Prostate gland (tissue), 2 donors: ENCODE results near the gene KLK12. TPM values are rescaled to one million over a fixed set of nuclear protein-coding genes. Genes with fewer than 3 reads are reported as not detected.

Experiments used
- DNase-seq: peaks from one replicate; pipeline ENCODE4 v3.0.0-alpha.2; 2019; ENCODE audit warnings: low spot score
- H3K27ac ChIP-seq, 2 donors: fragments of 200-600 bp; sonication (generic); 2 replicates each; pipeline ENCODE4 v1.5.1; 2017 to 2019
- H3K27me3 ChIP-seq: fragments of 200-600 bp; sonication (generic); replicated peaks from 2 replicates; pipeline ENCODE4 v1.5.1; 2019; ENCODE audit not compliant: insufficient read depth
- H3K36me3 ChIP-seq, 2 donors: fragments of 200-600 bp; sonication (generic); 1 replicate in 1 of 2; 2 replicates in 1 of 2; pipeline versions ENCODE4 v1.5.1 to v1.8.1; 2017 to 2019
- H3K4me1 ChIP-seq: fragments of 200-600 bp; sonication (generic); replicated peaks from 2 replicates; pipeline ENCODE4 v1.5.1; 2019
- H3K4me3 ChIP-seq, 2 donors: fragments of 200-600 bp; sonication (generic); 2 replicates each; pipeline ENCODE4 v1.5.1; 2017 to 2019
- H3K9me3 ChIP-seq: fragments of 200-600 bp; sonication (generic); 2 replicates; pipeline ENCODE4 v1.5.1; 2017
- POLR2A ChIP-seq: fragments of 450-650 bp; IDR thresholded peaks from one replicate; pipeline ENCODE4 v1.6.1; 2016; ENCODE audit warnings: antibody characterized with exemption, mild to moderate bottlenecking
- POLR2AphosphoS5 ChIP-seq: sonication (generic); formaldehyde crosslinking; IDR thresholded peaks from one replicate; pipeline ENCODE4 v1.6.1; 2017; ENCODE audit warnings: antibody characterized with exemption
- WGBS: methylation state at CpG from one replicate; pipeline ENCODE4 v1.1.5; 2018; 5-methylcytosine and 5-hydroxymethylcytosine counted together
- intact Hi-C: fragments of 100-400 bp; cut with DNase I; formaldehyde crosslinking; loops from one replicate; pipeline ENCODE4 v1.14.2; 2022
- total RNA-seq, 2 donors: library from RNA; depleted of rRNA; stranded (reverse); fragments of >200 nt; gene quantifications; one replicate each; pipeline ENCODE4 v1.1.0, GENCODE V29; 2016
- TF ChIP-seq, protein P1 (sequence below), 4 experiments: fragments of 200-600 bp in 2 of 4; fragments of 450-650 bp in 2 of 4; sonication (generic) in 2 of 4; IDR thresholded peaks; 1 replicate in 3 of 4; 2 replicates in 1 of 4; pipeline ENCODE4 v1.5.1; 2016 to 2019; ENCODE audit warnings: antibody characterized with exemption in 4 of 4, mild to moderate bottlenecking in 2 of 4, moderate library complexity in 2 of 4

Gene KLK12
- total RNA-seq, 2 donors from 2014 or later, result 0.73 TPM; not detected in 1

DNA sequence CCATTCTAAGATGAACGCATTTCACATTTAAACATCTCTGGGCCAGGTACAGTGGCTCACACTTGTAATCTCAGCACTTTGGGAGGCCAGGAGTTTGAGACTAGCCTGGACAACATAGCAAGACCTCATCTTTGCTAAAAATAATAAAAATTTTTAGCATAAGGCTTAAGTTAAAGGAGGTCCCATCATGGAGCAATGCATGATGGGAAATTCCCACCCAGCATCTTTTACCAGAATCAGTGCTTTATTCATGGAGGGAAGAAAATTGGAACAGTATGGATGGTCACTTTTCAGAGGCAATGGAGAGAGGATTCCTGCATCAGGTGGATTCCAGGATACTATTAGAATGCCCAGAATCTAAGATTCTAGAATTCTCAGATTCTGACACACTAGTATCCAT is 29.6 kb downstream of the KLK12 start:
- Histone ChIP-seq H3K27me3 (peaks cover 17% of the 10 kb centered on the region), H3K4me3 (no peak overlapping the region), H3K4me1 (no peaks in the 10 kb centered on the region), H3K9me3 (no peaks in the 10 kb centered on the region), H3K36me3 (no peaks in the 10 kb centered on the region), H3K27ac (no peak overlapping the region)
- no peak for DNase-seq
- intact Hi-C loops, result no loop called here
- TF ChIP-seq POLR2A, result no peak
- no peak for TF ChIP-seq POLR2AphosphoS5
- TF ChIP-seq, protein P1, sequence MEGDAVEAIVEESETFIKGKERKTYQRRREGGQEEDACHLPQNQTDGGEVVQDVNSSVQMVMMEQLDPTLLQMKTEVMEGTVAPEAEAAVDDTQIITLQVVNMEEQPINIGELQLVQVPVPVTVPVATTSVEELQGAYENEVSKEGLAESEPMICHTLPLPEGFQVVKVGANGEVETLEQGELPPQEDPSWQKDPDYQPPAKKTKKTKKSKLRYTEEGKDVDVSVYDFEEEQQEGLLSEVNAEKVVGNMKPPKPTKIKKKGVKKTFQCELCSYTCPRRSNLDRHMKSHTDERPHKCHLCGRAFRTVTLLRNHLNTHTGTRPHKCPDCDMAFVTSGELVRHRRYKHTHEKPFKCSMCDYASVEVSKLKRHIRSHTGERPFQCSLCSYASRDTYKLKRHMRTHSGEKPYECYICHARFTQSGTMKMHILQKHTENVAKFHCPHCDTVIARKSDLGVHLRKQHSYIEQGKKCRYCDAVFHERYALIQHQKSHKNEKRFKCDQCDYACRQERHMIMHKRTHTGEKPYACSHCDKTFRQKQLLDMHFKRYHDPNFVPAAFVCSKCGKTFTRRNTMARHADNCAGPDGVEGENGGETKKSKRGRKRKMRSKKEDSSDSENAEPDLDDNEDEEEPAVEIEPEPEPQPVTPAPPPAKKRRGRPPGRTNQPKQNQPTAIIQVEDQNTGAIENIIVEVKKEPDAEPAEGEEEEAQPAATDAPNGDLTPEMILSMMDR (IDR thresholded peaks at IDR 0.05), result no peak
- WGBS, result 86% methylated on average over 1 of the region's 1 CpG

DNA sequence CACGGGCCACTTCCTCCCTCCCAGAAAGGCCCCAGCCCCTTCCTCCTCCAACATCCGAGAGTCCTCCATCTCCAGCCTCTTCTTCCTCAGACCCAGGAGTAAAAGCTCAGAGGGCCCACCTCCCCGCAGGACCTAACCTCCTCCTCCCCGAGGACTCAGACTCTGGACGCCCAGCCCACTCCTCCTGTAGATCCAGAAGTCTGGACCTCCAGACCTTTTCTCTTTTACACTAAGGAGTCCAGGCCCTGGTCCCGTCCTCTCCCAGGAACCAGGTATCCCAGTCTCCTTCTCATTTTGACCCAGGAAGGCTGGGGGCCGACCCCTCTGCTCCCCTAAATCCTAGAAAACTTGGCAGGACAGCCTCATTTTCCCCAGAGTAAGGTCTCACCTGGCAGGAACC is 31.5 kb downstream of the KLK12 start:
- Histone ChIP-seq H3K27ac (no peak overlapping the region), H3K27me3 (peaks cover 18% of the 10 kb centered on the region), H3K4me3 (no peak overlapping the region), H3K36me3 (no peaks in the 10 kb centered on the region), H3K9me3 (no peaks in the 10 kb centered on the region), H3K4me1 (no peaks in the 10 kb centered on the region)
- WGBS, result 88% methylated on average over 7 of the region's 7 CpGs
- no peak for DNase-seq
- TF ChIP-seq POLR2AphosphoS5 (no peak), POLR2A (no peak)
- TF ChIP-seq, protein P1 (IDR thresholded peaks at IDR 0.05), result no peak
- intact Hi-C loops, result no loop called here

DNA sequence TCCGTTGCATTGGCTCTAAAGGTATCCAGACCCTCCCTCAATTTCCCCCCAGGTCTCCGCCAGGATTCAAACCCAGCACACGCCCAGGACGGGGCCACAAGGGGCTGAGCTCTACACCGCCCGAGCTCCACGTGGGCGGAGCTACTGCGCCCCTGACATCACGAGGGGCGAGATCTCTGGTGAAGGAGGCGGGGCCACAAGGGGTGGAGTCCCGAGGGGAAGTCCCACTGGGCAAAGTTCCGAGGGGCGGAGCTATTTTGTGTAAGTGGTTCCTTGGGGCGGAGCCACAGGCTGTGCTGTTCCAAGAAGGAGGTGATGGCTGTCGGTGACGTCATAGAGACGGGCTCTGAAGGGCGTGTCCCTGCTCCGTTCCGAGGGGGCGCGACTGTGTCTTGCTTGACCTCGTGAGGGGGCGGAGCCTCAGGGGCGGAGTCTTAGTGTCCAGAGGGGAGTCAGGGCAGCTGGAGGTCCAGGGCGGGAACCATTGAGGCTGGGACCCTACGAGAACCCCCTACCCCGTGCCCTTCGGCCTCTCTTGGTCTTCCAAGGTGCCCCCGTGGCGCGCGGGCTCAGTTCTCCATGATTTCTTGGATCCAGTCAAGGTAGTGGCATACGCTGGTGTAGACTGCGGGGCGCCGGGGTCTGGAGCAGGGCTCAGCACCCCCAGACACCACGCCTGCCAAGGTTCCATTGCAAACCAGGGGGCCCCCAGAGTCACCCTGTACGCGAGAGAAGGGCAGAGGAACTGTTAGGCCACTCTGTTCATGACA is 32.1 kb downstream of the KLK12 start:
- Histone ChIP-seq H3K36me3 (no peaks in the 10 kb centered on the region), H3K27ac (no peak overlapping the region), H3K9me3 (no peaks in the 10 kb centered on the region), H3K4me3 (no peak overlapping the region), H3K4me1 (no peaks in the 10 kb centered on the region), H3K27me3 (peaks cover 18% of the 10 kb centered on the region)
- TF ChIP-seq, protein P1 (IDR thresholded peaks at IDR 0.05), result no peak
- no peak for TF ChIP-seq POLR2AphosphoS5
- TF ChIP-seq POLR2A, result no peak
- 67% methylated on average over 42 of the region's 42 CpGs for WGBS
- no peak for DNase-seq
- intact Hi-C loops, result no loop called here

DNA sequence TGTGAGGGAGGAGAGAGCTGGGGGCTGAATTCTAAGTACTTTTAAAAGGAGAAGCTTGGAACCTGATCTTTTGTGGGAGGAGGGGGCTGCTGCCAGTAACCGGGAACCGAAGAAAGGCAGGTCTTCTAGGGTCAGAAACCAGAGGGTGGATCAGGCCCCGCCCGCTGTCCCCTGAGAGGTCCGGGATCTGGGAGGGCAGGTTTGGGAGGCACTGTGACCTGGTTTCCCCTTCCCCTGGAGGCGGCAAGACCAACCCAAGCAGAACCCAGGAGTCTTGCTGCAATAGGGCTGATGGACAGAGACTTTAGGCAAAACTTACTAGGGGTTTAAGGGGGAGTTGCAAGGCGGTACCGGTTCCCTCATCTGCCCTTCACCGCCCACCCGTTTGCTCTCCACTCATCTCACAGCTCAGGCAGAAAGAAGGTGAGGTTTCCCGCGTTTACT is 32.7 kb downstream of the KLK12 start:
- Histone ChIP-seq H3K27ac (no peak overlapping the region), H3K9me3 (no peaks in the 10 kb centered on the region), H3K4me3 (no peak overlapping the region), H3K4me1 (no peaks in the 10 kb centered on the region), H3K36me3 (no peaks in the 10 kb centered on the region), H3K27me3 (peaks cover 18% of the 10 kb centered on the region)
- no peak for DNase-seq
- 31% methylated on average over 12 of the region's 12 CpGs for WGBS
- intact Hi-C loops, result no loop called here
- no peak for TF ChIP-seq POLR2A
- TF ChIP-seq POLR2AphosphoS5, result no peak
- TF ChIP-seq, protein P1 (IDR thresholded peaks at IDR 0.05), result no peak

DNA sequence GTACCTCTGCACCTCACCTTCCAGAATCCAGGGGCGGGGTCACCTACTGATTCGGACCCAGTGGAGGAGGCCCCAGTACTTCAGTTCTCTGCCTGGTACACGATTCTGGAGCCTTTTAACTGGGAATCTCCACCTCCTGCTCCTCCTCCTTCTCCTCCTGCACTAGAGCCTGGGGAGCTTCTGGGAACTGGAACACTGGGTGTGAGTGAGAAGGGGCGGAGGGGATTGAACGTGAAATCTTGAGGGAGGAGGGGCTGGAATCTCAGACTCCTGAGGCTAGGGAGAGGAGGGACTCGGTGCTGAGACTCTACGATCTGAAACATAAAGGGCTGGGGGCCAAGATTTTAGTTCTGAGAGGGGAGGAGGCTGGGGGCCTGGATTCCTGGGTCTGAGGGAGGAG is 33.3 kb downstream of the KLK12 start, which contains the start of gene KLK8:
TSS of gene KLK8 (minus strand) at position 90 of the 400 bp plus-strand sequence. CDS start 437 bp downstream, outside the sequence.
- no peak for DNase-seq
- Histone ChIP-seq H3K4me1 (no peaks in the 10 kb centered on the region), H3K36me3 (no peaks in the 10 kb centered on the region), H3K4me3 (no peak within 1 kb of the TSS), H3K27ac (no peak within 1 kb of the TSS), H3K9me3 (no peaks in the 10 kb centered on the region), H3K27me3 (peaks cover 13% of the 10 kb centered on the region)
- intact Hi-C loops, result no loop called here
- TF ChIP-seq, protein P1 (IDR thresholded peaks at IDR 0.05), result no peak
- WGBS, result 24% methylated on average over 7 of the region's 7 CpGs
